PC-3 (cell line): ENCODE measurements around the gene VWA8.

Experiments
- CTCF ChIP-seq: fragments of 300-600 bp; sonication (generic); conservative IDR thresholded peaks from 2 replicates; pipeline ENCODE4 v1.5.1; 2017; ENCODE audit warnings: antibody characterized with exemption, low read depth, mild to moderate bottlenecking, low read length
- EZH2 ChIP-seq: fragments of 300-600 bp; sonication (generic); IDR thresholded peaks from one replicate; pipeline ENCODE4 v1.6.1; 2017; ENCODE audit warnings: antibody characterized with exemption, mild to moderate bottlenecking, low read length; ENCODE audit not compliant: unreplicated experiment
- EZH2phosphoT487 ChIP-seq: fragments of 300-600 bp; sonication (generic); IDR thresholded peaks from 2 replicates; pipeline ENCODE4 v1.6.1; 2018; ENCODE audit warnings: mild to moderate bottlenecking, antibody characterized with exemption, low read length, borderline replicate concordance

GRCh38 chr13:41588448-41588847, 372.5 kb downstream of the VWA8 start:
- no peak for TF ChIP-seq CTCF
- TF ChIP-seq EZH2 = no peak
- TF ChIP-seq EZH2phosphoT487 = no peak
